Fibroblast of pulmonary artery (primary cell): ENCODE measurements around the gene SETD7.

Experiments used
- DNase-seq: peaks from one replicate; pipeline ENCODE4 v3.0.0-alpha.2; 2010; ENCODE audit warnings: low read depth
- H3K4me3 ChIP-seq: replicated peaks from 2 replicates; pipeline ENCODE4 v1.5.1; 2011; ENCODE audit warnings: low read depth, mild to moderate bottlenecking, control low read depth, low read length, moderate library complexity
- CTCF ChIP-seq: IDR thresholded peaks from 2 replicates; pipeline ENCODE4 v1.5.1; 2011; ENCODE audit warnings: mild to moderate bottlenecking, control low read depth, low read length, inconsistent platforms; ENCODE audit errors: missing control alignments

Gene SETD7

GRCh38 chr4:139556071-139556723 is at the start of gene SETD7:
Gene SETD7 (minus strand): TSS chr4:139556219. CDS start chr4:139556137, 82 bp downstream.
- TF ChIP-seq CTCF = no peak
- H3K4me3 ChIP-seq = peak within 1 kb of the TSS; percentile 82
- DNase-seq = peak; percentile 82

- no peak overlapping the region for H3K4me3 ChIP-seq
- no peak for DNase-seq
- no peak for TF ChIP-seq CTCF
Measured at GRCh38 chr4:139605516-139605915, 49.5 kb upstream of the SETD7 start.

- peak; percentile 76 for DNase-seq
Measured at GRCh38 chr4:139603576-139604410, 47.8 kb upstream of the SETD7 start.

GRCh38 chr4:139602776-139603360 is 46.8 kb upstream of the SETD7 start:
- no peak for TF ChIP-seq CTCF
- DNase-seq = no peak
- H3K4me3 ChIP-seq = no peak overlapping the region

More at GRCh38 chr4:139603576-139604410, 47.8 kb upstream of the SETD7 start:
- no peak overlapping the region for H3K4me3 ChIP-seq
- peak; percentile 77 for TF ChIP-seq CTCF

GRCh38 chr4:139600662-139601061 is 44.6 kb upstream of the SETD7 start:
- no peak for TF ChIP-seq CTCF
- H3K4me3 ChIP-seq = no peak overlapping the region
- no peak for DNase-seq

- no peak for TF ChIP-seq CTCF
- no peak overlapping the region for H3K4me3 ChIP-seq
- peak; percentile 66 for DNase-seq
Measured at GRCh38 chr4:139599594-139600374, 43.8 kb upstream of the SETD7 start.
